Chondrocyte (in vitro differentiated cells): ENCODE data around the gene TBP. TPM values are rescaled to one million over a fixed set of nuclear protein-coding genes. Genes with fewer than 3 reads are reported as not detected.
A peak's percentile ranks its signal among the peaks of the same experiment; 100 is the strongest.

Experiments
- DNase-seq: peaks from one replicate; pipeline ENCODE4 v3.0.0; 2021; ENCODE audit warnings: mixed read lengths, low spot score
- H3K27ac Mint-ChIP-seq: one replicate; pipeline ENCODE4 v1.8.0; 2021; ENCODE audit warnings: mild to moderate bottlenecking, moderate library complexity, mixed read lengths; ENCODE audit not compliant: unreplicated experiment
- H3K27me3 Mint-ChIP-seq: 2 replicates; pipeline ENCODE4 v1.8.0; 2021; ENCODE audit warnings: low read depth, mixed read lengths
- H3K36me3 Mint-ChIP-seq: 2 replicates; pipeline ENCODE4 v1.8.0; 2021; ENCODE audit warnings: low read depth, mixed read lengths
- H3K4me1 Mint-ChIP-seq: 2 replicates; pipeline ENCODE4 v1.8.0; 2021; ENCODE audit warnings: low read depth, mild to moderate bottlenecking, mixed read lengths
- H3K4me3 Mint-ChIP-seq: one replicate; pipeline ENCODE4 v1.8.0; 2021; ENCODE audit warnings: mild to moderate bottlenecking, moderate library complexity, mixed read lengths; ENCODE audit not compliant: unreplicated experiment
- H3K9me3 Mint-ChIP-seq: 2 replicates; pipeline ENCODE4 v1.8.0; 2021; ENCODE audit warnings: low read depth, mixed read lengths
- CTCF ChIP-seq: fragments of 200-600 bp; sonication (generic); IDR thresholded peaks from 2 replicates; pipeline ENCODE4 v1.5.0; 2021; ENCODE audit warnings: antibody characterized with exemption, mild to moderate bottlenecking, moderate library complexity
- total RNA-seq: library from RNA; stranded (reverse); gene quantifications from 3 replicates; pipeline ENCODE4 v1.2.1, GENCODE V29; 2021

TBP gene
- total RNA-seq, 1 donor from 2014 or later, result 13.2 TPM

GRCh38 chr6:170537329-170537728 lies 16.8 kb upstream of the TBP start:
- H3K36me3 Mint-ChIP-seq, result peaks cover 47% of the 10 kb centered on the region

GRCh38 chr6:170542031-170542719 lies 12.0 kb upstream of the TBP start:
- Mint-ChIP-seq H3K9me3 (no peaks in the 10 kb centered on the region), H3K4me3 (no peak overlapping the region), H3K27me3 (no peaks in the 10 kb centered on the region), H3K27ac (peak overlapping the region; percentile 27), H3K36me3 (peaks cover 42% of the 10 kb centered on the region), H3K4me1 (peaks cover 4% of the 10 kb centered on the region)
- TF ChIP-seq CTCF, result no peak
- DNase-seq, result no peak

More at GRCh38 chr6:170537329-170537728, 16.8 kb upstream of the TBP start:
- Mint-ChIP-seq H3K27ac (no peak overlapping the region), H3K9me3 (no peaks in the 10 kb centered on the region), H3K4me3 (no peak overlapping the region), H3K27me3 (no peaks in the 10 kb centered on the region), H3K4me1 (peaks cover 5% of the 10 kb centered on the region)
- DNase-seq, result no peak
- TF ChIP-seq CTCF, result no peak

- no peaks in the 10 kb centered on the region for H3K27me3 Mint-ChIP-seq
Observed at GRCh38 chr6:170545405-170545804, 8.8 kb upstream of the TBP start.

GRCh38 chr6:170552765-170553533 lies 1.2 kb upstream of the TBP start, which contains the start of gene PSMB1:
PSMB1 (minus strand) TSS chr6:170553307; CDS start chr6:170553242, 65 bp downstream.
- no peak within 1 kb of the TSS for H3K27ac Mint-ChIP-seq
- H3K36me3 Mint-ChIP-seq, result peaks cover 4% of the 10 kb centered on the region
- H3K4me3 Mint-ChIP-seq, result no peak within 1 kb of the TSS
- peak; percentile 14 for TF ChIP-seq CTCF
- no peaks in the 10 kb centered on the region for H3K27me3 Mint-ChIP-seq
- peaks cover 4% of the 10 kb centered on the region for H3K4me1 Mint-ChIP-seq
- H3K9me3 Mint-ChIP-seq, result no peaks in the 10 kb centered on the region
- peak; percentile 98 for DNase-seq

More at GRCh38 chr6:170545405-170545804, 8.8 kb upstream of the TBP start:
- peaks cover 7% of the 10 kb centered on the region for H3K4me1 Mint-ChIP-seq
- H3K4me3 Mint-ChIP-seq, result no peak overlapping the region
- no peaks in the 10 kb centered on the region for H3K9me3 Mint-ChIP-seq
- H3K36me3 Mint-ChIP-seq, result peaks cover 32% of the 10 kb centered on the region
- peak overlapping the region; percentile 11 for H3K27ac Mint-ChIP-seq
- no peak for TF ChIP-seq CTCF
- DNase-seq, result no peak

- no peaks in the 10 kb centered on the region for H3K27me3 Mint-ChIP-seq
- peaks cover 4% of the 10 kb centered on the region for H3K4me1 Mint-ChIP-seq
- no peak overlapping the region for H3K4me3 Mint-ChIP-seq
- no peak overlapping the region for H3K27ac Mint-ChIP-seq
- H3K9me3 Mint-ChIP-seq, result no peaks in the 10 kb centered on the region
- no peak for DNase-seq
- no peak for TF ChIP-seq CTCF
- H3K36me3 Mint-ChIP-seq, result peaks cover 7% of the 10 kb centered on the region
Observed at GRCh38 chr6:170553534-170554012, 596 bp upstream of the TBP start.
